Measurements from ENCODE around the gene RAB37.

RAB37 gene

GRCh38 chr17:74782571-74782970 is 45.5 kb downstream of the RAB37 start:
- DNase-seq, result no peak

DNA sequence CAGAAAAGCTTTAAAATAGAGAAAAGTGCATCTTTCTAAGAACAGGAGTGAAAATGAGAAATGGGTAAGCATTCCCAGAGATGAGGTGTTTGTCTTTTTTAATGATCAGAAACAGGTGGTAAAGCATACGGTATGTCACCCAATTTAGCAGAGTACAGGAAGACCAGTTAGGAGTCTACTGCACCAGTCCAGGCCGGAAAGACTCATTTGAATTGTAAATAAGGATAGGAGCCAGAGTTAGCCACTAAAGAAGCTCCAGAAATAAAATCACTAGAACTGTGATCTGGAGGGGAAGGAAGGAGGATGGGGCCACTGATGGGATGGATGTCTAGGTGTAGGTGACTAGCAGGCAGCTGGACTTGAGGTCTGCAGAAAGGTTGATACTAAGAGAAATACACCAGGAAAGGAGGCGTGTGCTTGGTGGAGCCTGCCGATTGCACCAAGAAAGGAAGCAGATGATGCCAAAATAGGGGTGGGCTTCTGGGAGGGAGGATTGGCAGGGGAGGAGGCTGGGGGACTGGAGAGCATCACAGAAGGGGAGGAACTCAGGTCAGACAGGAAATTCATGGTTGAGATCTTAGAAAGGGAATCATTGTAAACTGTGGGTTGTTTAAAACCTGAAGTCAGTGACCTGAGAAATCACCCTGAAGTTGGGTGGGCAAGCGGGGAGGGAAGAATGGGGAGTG is 47.2 kb downstream of the RAB37 start:
- no peak for DNase-seq

GRCh38 chr17:74785096-74785980 is 48.3 kb downstream of the RAB37 start:
- DNase-seq, result no peak

DNA sequence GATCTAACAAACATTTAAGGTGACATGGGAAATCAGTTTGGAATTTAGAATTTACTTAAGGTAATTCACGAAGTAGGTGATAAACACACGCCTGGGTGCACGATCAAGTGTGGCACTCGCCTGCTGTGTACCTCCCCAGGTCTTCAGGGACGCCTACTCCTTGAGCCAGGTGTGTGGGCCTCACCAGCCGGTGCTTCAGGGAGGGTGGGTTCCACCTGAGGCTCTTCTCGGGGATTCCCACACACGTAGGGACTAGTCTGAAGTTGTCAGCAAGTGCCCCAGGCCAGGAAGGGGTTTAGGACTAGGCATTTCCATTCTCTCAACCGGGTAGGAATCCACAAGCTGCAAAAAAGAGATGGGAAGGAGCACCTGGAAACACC is 48.9 kb downstream of the RAB37 start:
- no peak for DNase-seq

DNA sequence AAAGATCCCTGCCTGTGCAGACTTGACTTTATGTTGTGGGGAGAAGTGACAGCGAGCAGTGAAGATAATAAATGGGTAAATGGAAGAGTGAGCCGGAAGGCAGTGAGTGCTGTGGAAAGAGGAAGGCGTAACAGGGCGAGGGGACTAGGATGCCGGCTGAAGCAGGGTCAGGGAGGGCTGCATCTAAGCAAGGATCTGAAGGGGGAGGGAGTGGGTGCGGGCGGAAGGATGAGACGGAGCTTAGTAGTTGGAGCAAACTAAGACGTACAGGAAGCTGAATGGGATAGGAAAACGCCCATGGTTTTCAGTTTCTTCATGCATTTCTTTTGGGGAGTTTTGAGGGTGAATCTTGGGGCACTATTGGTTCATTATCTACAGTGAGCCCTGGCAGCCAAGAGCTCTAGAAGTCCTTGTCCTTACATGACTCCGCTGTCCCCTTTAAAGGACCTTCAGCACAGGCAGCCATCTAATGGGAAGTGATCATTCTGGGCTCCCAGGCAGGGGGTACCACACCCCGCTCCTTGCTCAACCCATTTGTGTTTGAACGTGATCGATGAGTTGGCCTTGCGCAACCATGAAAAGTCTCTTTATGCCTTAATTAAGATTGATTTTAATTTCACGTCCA is 49.5 kb downstream of the RAB37 start:
- no peak for DNase-seq

DNA sequence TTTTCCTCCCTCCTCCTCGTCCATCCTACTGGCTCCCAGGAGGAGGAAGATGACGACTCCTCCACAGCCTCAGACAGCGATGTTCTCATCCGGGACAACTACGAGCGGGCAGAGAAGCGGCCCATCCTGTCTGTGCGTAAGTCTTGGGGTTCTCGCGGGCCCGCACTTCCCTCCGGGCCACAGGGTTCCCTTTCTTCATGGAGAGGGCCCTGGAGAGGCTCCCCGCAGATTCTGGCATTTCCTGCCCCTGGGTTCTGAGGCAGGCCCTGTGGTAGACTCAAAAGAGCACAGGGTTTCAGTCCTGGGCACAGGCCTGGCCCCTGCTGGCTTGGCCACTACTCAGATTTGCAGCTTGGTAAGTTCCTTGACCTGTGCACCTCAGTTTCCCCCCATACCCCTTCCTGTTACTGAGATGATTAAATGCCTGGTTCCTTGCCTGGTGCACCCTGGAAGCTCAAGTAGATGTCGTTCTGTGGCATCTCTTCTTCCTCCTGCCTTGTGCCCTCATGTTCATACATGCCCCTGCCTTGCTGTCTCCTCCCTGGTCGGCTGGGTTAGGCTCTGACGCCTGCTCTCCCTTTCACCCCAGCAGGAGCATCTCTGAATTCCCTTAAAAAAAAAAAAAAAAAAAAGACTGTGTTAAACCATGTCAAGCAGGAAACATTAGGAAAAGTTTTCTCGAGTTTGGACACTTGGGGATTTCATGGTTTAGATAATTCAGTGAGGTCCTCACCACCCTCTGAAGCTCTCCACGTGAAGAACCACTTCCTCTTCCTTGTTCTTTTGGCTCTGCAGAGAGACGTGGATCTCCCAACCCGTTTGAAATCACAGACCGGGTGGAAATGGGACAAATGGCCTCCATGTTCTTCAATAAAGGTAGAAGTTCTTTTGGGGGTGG is 53.4 kb downstream of the RAB37 start:
- no peak for DNase-seq

DNA sequence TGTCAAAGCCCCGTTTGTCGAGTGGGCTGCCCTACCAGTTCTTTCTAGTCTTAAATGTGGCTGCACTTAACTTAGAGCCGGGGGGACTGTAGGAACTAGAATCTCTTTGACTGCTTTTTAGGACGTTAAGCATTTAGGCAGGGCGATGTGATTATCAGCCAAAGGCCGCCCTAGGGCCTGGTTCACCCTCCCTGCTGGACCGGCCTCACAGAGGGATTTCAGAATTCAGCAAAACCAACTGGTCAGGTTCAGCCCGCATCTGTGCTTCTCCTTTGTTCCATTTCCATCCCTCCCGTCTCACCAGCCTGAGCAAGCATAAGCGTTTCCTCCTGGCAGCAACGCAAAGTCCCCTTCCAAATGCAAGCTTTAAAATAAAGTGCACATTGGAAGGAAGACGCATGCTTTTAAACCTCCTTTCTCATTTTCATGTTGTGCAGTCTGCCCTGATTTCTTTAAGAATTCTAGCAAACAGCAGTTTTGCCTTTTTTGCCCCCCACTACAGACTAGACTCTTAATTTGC is 55.6 kb downstream of the RAB37 start:
- no peak for DNase-seq

- no peak for DNase-seq
These were observed 58.4 kb downstream of the RAB37 start for GRCh38 chr17:74795327-74796020.

- DNase-seq, result no peak
These were observed 59.2 kb downstream of the RAB37 start for GRCh38 chr17:74796211-74796610.

- no peak for DNase-seq
These were observed 59.8 kb downstream of the RAB37 start for GRCh38 chr17:74796866-74797265.

All from NCI-H510A (cell line).